GM21367 (cell line): Measurements from ENCODE around the gene CMTM1.
"Not testable (repeated sequence)": the region's sequence is repeated elsewhere in the genome, so short reads cannot be mapped to it uniquely, and the experiment has no call there.

Experiments
- ATAC-seq: cut with Tn5 transposase; IDR thresholded peaks from one replicate; pipeline ENCODE4 v1.9.1; 2021; ENCODE audit not compliant: unreplicated experiment

The CMTM1 gene

GRCh38 chr16:66610111-66610820 lies 44.0 kb downstream of the CMTM1 start:
- no peak for ATAC-seq

GRCh38 chr16:66611911-66612310 lies 45.7 kb downstream of the CMTM1 start:
- not testable (repeated sequence) for ATAC-seq

- no peak for ATAC-seq
These were observed 46.2 kb downstream of the CMTM1 start for GRCh38 chr16:66612422-66612821.

- ATAC-seq = no peak
These were observed 48.0 kb downstream of the CMTM1 start for GRCh38 chr16:66614161-66614802.

- ATAC-seq = no peak
These were observed 49.9 kb downstream of the CMTM1 start for GRCh38 chr16:66616169-66616568.

- ATAC-seq = no peak
These were observed 50.4 kb downstream of the CMTM1 start for GRCh38 chr16:66616592-66616991.

- no peak for ATAC-seq
These were observed 50.8 kb downstream of the CMTM1 start for GRCh38 chr16:66617010-66617434.

- ATAC-seq = no peak
These were observed 51.5 kb downstream of the CMTM1 start for GRCh38 chr16:66617728-66618127.

- ATAC-seq = no peak
These were observed 52.5 kb downstream of the CMTM1 start for GRCh38 chr16:66618588-66619375.

- ATAC-seq = no peak
These were observed 53.5 kb downstream of the CMTM1 start for GRCh38 chr16:66619534-66620428.

GRCh38 chr16:66620429-66620795 lies 54.2 kb downstream of the CMTM1 start:
- no peak for ATAC-seq

GRCh38 chr16:66621973-66622372 lies 55.7 kb downstream of the CMTM1 start:
- no peak for ATAC-seq

GRCh38 chr16:66622863-66623262 lies 56.6 kb downstream of the CMTM1 start:
- ATAC-seq = no peak

- no peak for ATAC-seq
These were observed 57.5 kb downstream of the CMTM1 start for GRCh38 chr16:66623755-66624154.

- not testable (repeated sequence) for ATAC-seq
These were observed 61.6 kb downstream of the CMTM1 start for GRCh38 chr16:66627611-66628378.
